Fibroblast of gingiva (primary cell): Measurements from ENCODE around the gene EFNA2.

Experiments
- DNase-seq: peaks from one replicate; pipeline ENCODE4 v3.0.0-alpha.2; 2011; ENCODE audit warnings: low read depth

EFNA2 gene

GRCh38 chr19:1249298-1249989 lies 36.2 kb upstream of the EFNA2 start:
- DNase-seq, result peak; percentile 97

DNA sequence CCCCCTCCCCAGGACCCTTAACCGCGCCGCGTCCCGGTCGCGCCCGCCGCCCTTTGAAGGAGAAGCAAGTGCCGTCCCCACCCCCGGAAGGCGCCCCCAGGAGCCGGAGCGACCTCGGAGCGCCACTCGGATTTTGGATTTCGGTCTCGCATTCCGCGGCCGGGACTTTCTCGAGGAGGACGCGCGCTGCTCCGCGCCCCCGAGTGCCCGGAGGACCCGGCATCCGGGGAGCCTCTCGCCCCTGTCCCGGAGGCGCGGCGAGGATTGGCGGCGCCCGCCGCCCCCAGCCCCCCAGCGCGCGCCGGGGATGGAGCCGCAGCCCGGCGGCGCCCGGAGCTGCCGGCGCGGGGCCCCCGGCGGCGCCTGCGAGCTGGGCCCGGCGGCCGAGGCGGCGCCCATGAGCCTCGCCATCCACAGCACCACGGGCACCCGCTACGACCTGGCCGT lies 35.7 kb upstream of the EFNA2 start:
- no peak for DNase-seq

DNA sequence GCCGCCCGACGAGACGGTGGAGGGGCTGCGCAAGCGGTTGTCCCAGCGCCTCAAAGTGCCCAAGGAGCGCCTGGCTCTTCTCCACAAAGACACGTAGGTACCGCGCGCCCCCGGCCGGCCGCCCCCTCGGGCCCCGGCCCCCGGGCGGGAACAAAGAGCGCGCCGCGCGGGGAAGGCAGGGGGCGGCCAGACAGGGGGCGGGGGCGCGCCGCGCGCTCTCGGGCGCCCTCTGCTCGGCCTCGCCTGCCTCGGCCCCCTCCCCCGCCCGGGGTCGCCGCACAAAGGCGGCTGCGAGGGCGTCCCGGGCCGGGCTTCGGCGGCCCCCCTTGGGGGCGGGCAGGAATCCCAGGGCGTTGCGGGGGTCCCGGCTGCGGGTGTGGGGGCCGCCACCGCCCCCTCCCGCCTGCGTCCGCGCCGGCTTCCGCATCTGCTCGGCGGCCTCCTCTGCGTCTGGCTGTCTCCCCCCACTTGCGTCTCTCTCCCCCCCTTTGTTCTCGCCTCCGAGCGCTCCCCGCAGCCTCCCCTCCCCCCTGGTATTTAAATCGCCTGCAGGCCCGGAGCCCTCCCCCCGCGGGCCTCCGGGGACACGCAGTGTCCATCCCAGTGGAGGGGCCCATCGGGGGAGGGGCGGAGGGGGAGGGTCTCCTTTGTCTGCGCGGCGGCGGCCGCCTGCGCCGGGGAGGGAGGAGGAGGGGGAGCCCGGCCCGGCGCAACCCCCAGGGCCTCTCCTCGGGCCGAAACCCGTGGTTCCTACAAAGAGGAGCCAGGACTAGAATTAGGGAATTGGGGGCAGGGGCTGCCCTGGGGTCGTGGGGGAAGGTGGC lies 35.0 kb upstream of the EFNA2 start:
- peak; percentile 78 for DNase-seq

DNA sequence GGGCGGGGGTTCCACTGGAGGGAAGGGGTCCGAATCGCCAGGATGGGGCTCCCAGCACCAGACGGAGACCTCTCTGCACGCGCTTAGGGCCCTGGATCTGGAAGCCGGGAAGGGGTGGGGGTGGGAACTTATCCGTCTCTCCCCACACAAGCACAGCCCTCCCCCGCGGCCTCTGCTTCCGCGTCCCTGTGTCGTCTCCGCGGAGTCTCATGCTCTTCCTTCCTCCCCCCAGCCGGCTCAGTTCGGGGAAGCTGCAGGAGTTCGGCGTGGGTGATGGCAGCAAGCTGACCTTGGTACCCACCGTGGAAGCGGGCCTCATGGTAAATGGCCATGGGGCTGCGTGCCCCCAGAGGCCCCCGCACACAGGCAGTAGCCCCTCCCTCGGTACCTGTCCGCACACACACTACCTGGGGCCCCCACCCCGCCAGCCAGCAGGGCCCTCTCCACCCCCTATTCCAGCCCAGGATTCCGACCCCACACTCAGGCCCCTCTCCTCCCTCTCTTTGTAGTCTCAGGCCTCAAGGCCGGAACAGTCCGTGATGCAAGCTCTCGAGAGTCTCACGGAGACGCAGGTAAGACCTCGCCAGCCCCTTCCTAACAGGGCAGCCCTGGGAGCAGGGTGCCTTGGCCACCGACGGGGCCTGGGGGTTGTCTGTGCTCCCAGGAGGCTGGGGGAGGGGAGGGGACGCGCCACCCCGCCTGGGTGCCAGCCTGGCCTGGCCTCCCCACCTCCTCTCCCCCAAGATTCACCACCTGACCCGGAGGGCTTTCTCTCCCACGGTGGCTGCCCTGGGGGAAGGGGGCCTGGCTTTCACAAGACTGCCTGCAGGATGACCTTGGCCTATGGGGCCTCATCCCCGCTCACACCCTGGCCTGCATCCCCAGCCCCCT lies 34.1 kb upstream of the EFNA2 start:
- DNase-seq, result peak; percentile 65

- DNase-seq, result peak; percentile 99
Measured at GRCh38 chr19:1252221-1252820, 33.4 kb upstream of the EFNA2 start.

GRCh38 chr19:1252821-1253513 lies 32.7 kb upstream of the EFNA2 start:
- DNase-seq, result peak; percentile 100

DNA sequence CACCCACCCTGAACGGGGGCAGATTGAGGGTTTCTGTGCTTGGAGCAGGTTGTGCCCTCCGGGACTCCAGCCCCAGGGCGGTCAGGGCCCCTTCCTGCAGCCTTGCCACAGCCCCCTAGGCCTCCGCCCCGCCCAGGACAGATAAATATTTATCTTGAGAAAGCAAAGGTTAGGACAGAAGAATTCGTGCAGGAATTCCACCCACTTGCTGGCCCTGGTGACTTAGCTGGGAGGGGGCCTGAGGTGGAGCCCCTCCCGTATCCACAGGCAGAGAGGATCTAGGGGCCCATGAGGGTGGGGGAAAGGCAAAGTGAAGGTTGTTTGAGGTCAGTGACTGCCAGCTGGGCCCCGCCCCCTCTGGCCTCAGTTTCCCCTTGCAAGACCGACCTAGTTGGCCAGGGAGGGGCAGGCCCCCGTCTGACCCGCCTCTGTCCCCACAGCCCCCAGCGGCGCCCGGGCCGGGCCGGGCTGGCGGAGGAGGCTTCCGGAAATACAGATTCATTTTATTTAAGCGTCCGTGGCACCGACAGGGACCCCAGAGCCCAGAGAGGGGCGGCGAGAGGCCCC lies 32.1 kb upstream of the EFNA2 start:
- DNase-seq, result no peak

GRCh38 chr19:1254081-1254527 lies 31.6 kb upstream of the EFNA2 start:
- peak; percentile 61 for DNase-seq

- DNase-seq, result no peak
Measured at GRCh38 chr19:1254530-1255185, 31.0 kb upstream of the EFNA2 start.

DNA sequence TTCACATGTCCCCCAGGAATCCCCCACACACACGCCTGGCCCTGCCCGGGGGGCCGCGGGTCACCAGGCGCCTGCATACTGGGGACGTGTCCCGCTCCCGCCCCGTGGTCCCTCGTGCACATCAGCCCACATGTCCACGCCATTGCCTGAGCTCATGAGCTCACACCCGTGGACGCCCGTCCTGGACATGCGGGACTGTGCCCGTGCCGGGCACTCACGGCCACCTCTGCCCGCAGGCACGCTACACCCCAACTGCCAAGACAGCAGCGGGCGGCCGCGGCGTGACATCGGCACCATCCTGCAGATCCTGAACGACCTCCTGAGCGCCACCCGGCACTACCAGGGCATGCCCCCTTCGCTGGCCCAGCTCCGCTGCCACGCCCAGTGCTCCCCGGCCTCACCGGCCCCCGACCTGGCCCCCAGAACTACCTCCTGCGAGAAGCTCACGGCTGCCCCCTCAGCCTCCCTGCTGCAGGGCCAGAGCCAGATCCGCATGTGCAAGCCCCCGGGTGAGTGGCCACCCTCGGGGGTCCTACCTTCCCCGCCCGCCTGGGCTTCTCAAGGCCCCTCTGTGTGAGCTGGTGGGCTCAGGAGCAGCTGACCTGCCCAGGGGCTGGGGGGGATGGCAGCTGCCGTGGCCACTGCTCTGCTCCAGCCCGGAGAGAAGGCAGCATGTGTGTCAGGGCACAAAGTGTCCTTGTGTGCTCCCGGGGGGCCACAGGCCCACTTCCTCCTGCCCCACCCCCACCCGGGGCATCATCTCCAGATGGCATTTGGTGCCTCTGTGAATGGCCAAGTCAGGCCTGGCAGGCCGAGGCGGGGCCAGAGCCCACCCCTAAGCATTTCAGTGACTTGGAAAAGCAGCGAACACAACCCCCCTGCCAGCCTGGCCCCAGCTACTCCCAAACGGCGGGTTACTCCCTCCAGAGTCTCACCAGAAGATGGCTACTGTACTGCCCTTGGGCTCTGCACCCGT lies 30.2 kb upstream of the EFNA2 start:
- no peak for DNase-seq

DNA sequence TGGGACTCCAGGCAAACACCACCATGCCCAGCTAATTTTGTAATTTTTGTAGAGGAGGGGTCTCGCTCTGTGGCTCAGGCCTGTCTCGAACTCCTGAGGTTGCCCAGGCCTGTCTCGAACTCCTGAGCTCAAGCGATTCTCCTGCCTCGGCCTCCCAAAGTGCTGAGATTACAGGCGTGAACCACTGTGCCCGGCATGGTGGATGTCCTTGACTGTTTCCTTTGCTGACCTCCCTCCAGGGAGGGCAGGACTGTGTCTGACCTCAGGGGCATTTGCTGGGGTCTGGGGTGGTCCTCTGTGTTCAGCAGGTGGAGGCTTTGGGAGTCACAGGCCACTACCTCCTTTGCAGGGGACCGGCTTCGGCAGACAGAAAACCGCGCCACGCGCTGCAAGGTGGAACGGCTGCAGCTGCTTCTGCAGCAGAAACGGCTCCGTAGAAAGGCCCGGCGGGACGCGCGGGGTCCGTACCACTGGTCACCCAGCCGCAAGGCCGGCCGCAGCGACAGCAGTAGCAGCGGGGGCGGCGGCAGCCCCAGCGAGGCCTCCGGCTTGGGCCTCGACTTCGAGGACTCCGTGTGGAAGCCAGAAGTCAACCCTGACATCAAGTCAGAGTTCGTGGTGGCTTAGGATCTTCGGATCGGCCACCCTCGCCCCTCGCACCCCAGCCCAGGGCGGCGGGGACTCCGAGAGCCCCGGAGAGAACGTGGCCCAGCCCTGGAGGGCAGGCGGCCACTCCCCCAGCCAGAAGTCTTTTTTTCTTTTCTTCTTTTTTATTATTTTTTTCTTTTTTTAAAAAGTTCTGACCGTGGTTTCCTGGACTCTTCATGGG lies 28.8 kb upstream of the EFNA2 start:
- no peak for DNase-seq

DNA sequence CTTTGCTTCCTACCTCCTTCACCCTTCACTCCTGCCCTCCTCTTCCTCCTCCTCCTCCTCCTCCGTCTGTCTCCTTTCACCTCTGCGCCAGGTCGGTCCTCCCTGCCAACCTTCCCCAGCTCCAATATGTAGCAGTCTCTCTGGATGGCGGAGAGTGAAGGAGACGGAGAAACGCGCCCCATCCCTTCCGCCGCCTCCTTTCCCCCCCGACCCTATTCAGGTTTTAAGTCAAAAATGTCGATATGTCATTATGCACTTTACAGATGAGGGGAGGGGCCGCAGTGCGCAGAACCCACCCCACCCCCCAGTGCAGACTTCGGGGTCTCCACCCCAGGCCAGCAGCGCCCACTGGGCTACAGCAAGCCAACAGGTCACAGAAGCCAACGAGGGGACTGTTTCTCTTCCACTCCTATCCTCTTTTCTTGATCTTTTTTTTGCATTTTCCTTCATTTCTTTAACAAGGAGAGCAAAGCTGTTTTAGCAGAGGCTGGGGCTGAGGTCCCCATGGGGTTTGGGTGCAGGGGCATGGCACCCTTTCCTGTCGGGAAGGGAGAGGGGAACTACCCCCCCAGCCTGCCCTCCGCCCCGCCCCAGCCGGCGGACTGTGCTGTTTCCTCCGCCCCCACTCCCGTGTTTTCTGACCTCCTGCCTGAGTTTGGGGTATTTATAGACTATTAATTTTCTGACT lies 28.1 kb upstream of the EFNA2 start:
- DNase-seq, result no peak

GRCh38 chr19:1258163-1258492 lies 27.5 kb upstream of the EFNA2 start:
- no peak for DNase-seq

DNA sequence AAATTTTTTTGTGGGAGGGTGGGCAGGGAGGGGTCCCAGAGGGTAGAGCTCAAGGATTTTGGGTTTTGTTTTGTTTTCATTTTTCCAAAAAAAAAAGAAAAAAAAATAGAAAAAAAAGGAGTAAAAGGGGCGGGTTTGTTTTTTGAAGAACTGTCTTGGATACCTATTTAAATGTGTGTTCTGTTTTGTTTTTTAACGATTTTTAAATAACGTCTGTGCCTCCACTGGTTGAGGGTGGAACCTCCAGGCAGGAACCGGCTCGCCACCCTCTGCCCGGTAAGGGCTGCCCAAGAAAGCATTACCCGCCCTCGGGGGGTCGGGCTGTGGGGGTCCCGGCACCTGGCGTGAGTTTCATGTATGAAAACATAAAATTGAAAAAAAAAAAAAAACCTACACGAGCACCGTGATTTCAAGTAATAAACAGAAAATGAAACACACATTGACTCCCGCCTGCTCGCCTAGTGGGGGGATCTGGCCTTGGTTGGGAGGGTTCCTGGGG lies 26.9 kb upstream of the EFNA2 start:
- DNase-seq, result no peak

DNA sequence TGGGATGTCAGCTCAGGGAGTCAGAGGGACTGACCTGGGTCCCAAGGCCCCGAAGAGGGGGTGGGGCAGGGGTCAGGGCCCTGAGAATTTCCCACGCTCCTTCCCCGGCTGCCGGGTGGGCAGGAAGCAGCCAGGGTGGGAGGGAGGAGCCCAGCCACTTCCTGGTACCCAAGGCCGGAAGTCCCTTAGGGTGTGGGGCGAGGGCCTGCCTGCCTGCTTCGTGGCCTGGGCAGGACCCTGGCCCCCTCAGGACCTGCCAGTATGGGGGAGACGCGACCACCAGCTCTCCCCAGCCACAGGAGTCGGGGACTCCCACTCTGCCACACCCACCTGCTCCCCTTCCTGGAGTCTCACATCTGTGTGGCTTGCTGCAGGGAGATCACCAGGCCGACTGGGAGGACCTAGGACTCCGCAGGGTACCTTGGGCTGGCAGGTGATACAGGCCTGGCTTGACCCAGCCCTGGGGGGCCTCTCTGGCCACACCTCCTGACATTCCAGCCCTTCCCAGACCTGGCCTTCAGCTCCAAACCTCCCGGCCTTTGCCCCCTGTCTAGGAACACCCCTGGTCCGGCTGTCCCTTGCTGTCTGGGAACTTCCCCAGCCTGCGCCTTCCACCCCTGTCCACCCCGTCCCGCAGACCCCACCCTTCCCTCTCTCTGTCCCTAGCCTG lies 26.3 kb upstream of the EFNA2 start:
- DNase-seq, result peak; percentile 80

GRCh38 chr19:1259876-1260748 lies 25.6 kb upstream of the EFNA2 start:
- DNase-seq, result peak; percentile 43
